Epithelial cell of proximal tubule (primary cell): ENCODE data around the gene NLRP4. TPM values are rescaled to one million over a fixed set of nuclear protein-coding genes. Genes with fewer than 3 reads are reported as not detected.

Experiments used
- DNase-seq: peaks from one replicate; pipeline ENCODE4 v3.0.0-alpha.2; 2011; ENCODE audit warnings: low read depth
- H3K4me3 ChIP-seq: 2 replicates; pipeline ENCODE4 v1.5.1; 2011; ENCODE audit warnings: low read depth, mild to moderate bottlenecking, low read length
- total RNA-seq: library from RNA; depleted of rRNA; stranded (reverse); fragments of >200 nt; gene quantifications from 2 replicates; pipeline ENCODE4 v1.2.3, GENCODE V29; 2015
- TF ChIP-seq, protein P1 (sequence below): conservative IDR thresholded peaks from 2 replicates; pipeline ENCODE4 v1.5.1; 2012; ENCODE audit warnings: low read depth, mild to moderate bottlenecking, low read length

The NLRP4 gene
- total RNA-seq, 1 donor from 2014 or later: not detected

DNA sequence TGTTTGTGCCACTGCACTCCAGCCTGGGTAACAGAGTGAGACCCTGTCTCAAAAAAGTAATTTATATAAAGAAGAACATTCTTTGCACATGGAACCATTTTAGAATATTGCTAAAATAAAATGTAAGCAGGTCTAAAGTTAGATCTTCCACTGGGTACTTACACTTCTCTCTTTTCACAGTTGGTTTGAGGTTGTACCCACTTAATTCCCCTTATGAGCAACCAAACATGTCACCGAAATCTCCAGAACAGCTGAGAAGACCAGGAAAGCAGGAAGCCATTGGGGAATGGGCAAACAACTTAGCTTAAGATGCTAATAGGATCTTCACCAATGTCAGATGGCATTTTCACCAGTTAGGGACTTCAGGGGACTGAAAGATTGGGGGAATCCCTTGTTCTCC is 18.8 kb downstream of the NLRP4 start:
- TF ChIP-seq, protein P1, sequence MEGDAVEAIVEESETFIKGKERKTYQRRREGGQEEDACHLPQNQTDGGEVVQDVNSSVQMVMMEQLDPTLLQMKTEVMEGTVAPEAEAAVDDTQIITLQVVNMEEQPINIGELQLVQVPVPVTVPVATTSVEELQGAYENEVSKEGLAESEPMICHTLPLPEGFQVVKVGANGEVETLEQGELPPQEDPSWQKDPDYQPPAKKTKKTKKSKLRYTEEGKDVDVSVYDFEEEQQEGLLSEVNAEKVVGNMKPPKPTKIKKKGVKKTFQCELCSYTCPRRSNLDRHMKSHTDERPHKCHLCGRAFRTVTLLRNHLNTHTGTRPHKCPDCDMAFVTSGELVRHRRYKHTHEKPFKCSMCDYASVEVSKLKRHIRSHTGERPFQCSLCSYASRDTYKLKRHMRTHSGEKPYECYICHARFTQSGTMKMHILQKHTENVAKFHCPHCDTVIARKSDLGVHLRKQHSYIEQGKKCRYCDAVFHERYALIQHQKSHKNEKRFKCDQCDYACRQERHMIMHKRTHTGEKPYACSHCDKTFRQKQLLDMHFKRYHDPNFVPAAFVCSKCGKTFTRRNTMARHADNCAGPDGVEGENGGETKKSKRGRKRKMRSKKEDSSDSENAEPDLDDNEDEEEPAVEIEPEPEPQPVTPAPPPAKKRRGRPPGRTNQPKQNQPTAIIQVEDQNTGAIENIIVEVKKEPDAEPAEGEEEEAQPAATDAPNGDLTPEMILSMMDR: no peak
- DNase-seq: no peak
- H3K4me3 ChIP-seq: no peak overlapping the region

DNA sequence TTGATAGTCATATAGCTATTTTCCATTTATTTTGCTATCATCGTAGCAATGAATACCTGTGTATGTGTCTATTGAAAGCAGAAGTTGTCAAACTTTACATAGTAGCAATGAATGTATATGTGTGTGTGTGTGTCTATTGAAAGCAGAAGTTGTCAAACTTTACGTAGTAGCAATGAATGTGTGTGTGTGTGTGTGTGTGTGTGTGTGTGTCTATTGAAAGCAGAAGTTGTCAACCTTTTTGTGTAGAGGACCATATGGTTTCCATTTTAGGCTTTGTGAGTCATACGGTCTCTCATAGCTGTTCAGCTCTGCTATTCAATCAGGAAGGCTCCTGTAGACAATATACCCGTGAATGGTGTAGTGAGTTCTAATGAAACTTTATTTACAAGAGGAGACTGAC is 20.8 kb downstream of the NLRP4 start:
- TF ChIP-seq, protein P1: no peak
- H3K4me3 ChIP-seq: no peak overlapping the region
- no peak for DNase-seq

- no peak overlapping the region for H3K4me3 ChIP-seq
- no peak for DNase-seq
- TF ChIP-seq, protein P1: no peak
Measured at GRCh38 chr19:55857974-55858373, 21.6 kb downstream of the NLRP4 start.

GRCh38 chr19:55858401-55858800 is 22.1 kb downstream of the NLRP4 start:
- H3K4me3 ChIP-seq: no peak overlapping the region
- TF ChIP-seq, protein P1: no peak
- no peak for DNase-seq

DNA sequence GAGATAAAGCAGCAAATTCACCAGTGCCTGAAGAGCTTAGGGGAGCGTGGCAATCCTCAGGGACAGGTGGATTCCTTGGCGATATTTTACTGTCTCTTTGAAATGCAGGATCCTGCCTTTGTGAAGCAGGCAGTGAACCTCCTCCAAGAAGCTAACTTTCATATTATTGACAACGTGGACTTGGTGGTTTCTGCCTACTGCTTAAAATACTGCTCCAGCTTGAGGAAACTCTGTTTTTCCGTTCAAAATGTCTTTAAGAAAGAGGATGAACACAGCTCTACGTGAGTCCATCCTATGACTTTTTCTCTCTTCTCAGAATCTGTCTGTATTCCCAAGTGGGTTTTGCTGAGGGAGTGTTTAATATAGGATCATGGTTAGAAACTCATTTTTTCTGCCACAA is 22.6 kb downstream of the NLRP4 start:
- TF ChIP-seq, protein P1: no peak
- no peak for DNase-seq
- H3K4me3 ChIP-seq: no peak overlapping the region

- TF ChIP-seq, protein P1: no peak
- DNase-seq: no peak
Measured at GRCh38 chr19:55866521-55866920, 30.2 kb downstream of the NLRP4 start.

GRCh38 chr19:55867101-55867500 is 30.8 kb downstream of the NLRP4 start:
- DNase-seq: no peak
- H3K4me3 ChIP-seq: no peak overlapping the region
- TF ChIP-seq, protein P1: no peak

More at GRCh38 chr19:55866521-55866920, 30.2 kb downstream of the NLRP4 start:
- H3K4me3 ChIP-seq: no peak overlapping the region
